GM21367 (cell line): ENCODE measurements around the gene CLSTN3.
"Not testable (repeated sequence)": the region's sequence is repeated elsewhere in the genome, so short reads cannot be mapped to it uniquely, and the experiment has no call there.

Source experiments
- ATAC-seq: cut with Tn5 transposase; IDR thresholded peaks from one replicate; pipeline ENCODE4 v1.9.1; 2021; ENCODE audit not compliant: unreplicated experiment

Gene CLSTN3

DNA sequence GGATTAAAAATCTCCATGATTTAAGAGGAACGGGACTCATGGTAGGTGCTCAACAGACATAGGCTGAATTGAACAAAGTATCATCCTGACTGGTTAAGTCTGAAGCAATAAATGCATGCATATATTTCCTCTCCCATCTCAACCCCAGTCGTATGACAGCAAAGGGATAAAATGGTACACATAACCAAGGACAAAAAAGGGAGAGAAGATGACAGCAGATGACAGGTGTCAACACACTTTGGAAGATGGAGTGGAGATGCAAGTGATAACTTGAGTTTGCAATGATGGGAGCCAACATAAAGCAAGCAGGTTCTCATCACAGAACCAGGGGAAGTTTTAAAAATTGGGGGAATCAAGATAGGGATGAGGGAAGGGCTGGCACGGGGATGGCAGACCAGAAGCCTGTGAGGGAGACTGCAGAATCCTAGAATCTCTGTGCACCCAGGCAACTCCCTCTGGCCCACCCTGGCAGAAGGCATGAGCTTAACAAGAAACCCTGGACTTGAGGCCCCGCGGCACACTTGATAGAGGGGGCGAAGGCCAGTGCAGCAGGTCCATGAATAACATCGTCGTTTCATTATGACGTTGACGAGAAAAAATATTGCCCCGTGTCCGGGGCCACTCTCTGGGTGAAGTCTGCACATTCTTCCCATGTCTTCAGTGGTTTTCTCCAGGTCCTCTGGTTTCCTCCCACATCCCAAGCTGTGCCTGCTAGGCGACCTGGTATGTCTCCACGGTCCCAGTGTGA lies 26.2 kb upstream of the CLSTN3 start:
- no peak for ATAC-seq

- no peak for ATAC-seq
These were observed 24.1 kb upstream of the CLSTN3 start for GRCh38 chr12:7106082-7106481.

- ATAC-seq, result not testable (repeated sequence)
These were observed 23.0 kb upstream of the CLSTN3 start for GRCh38 chr12:7107181-7107580.

- no peak for ATAC-seq
These were observed 22.6 kb upstream of the CLSTN3 start for GRCh38 chr12:7107636-7108002.

- ATAC-seq, result peak; percentile 88
These were observed 22.0 kb upstream of the CLSTN3 start for GRCh38 chr12:7108003-7108795.

GRCh38 chr12:7108796-7109571 lies 21.2 kb upstream of the CLSTN3 start, which contains the start of gene C1RL:
C1RL (minus strand) TSS chr12:7109214; CDS start chr12:7109180, 34 bp downstream.
- ATAC-seq, result no peak

GRCh38 chr12:7109572-7109920 lies 20.6 kb upstream of the CLSTN3 start:
- ATAC-seq, result no peak

DNA sequence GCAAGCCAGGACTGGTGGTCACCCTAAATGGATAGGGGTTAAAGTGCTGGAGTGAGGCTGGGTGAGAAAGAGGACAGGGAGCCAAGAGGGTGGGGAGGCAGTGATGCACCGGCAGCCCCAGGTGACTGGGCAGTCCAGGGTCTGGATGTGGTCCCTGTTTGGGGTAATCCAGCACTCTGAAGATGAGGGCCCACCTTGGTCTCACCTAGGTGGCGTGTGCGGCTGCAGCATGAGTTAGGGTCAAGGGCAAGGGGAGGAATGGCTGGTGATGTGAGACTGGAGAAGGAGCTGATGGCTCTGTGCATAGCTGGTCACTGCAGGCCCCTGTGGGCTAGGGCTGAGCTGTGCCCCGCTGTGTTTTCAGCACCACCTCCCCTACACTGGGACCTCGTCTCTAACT lies 19.5 kb upstream of the CLSTN3 start:
- no peak for ATAC-seq

DNA sequence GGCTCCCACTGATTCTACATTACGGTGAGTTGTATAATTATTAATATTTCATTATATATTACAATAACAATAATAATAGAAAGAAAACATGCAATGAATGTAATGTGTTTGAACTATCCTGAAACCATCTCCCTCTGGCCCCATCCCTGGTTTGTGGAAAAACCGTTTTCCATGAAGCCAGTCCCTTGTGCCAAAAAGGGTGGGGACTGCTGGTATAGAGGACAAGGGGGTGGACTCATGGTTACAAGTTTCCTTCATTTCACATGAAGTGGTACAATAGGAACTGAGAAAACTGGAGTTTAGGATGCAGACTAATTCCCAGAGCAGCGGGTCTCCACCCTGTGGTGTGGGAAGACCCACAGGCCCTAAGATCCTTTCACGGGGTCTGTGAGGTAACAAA lies 18.1 kb upstream of the CLSTN3 start:
- no peak for ATAC-seq

DNA sequence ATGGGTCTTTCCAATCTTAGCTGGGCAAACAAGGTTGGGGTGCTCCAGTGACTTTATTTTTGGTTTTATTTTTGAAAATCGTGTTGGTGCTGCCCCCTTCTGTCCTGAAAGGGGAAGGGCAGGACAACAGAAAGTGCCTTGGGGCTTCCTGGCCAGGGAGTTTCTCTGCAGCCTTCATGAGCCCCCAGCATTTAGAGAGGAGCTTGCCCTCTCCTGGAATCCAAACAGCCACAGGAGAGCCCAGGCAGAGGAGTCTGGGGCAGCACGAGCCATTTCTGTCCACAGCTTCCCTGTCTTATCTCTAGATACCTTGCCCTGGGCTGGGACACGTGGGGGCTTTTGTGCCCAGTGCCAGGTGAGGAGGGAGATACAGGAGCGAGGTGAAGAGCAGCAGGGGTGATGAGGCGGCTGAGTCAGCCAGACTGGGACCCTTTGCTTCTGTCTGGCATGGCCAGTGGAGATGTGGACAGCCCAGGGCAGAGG lies 16.7 kb upstream of the CLSTN3 start:
- no peak for ATAC-seq

DNA sequence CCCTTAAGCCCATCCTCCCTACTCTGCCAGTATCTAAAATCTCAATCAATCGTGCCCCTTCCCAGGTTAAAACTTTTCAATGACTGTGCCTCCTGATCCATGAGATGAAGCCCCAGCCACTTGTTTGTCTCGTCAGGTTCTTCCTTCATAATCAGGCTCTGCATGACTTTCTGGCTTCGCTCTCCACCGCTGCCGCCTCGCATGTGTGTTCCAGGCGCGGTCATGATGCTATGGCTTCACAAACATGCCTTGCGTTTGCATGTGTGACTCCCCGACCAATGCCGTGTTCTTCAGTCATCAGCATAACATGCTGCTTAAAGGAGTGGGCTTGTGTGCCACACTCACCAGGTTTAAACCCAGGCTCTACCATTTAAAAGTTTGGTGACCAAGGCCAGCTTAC lies 16.2 kb upstream of the CLSTN3 start:
- ATAC-seq, result no peak

- ATAC-seq, result no peak
These were observed 15.3 kb upstream of the CLSTN3 start for GRCh38 chr12:7114851-7115250.

DNA sequence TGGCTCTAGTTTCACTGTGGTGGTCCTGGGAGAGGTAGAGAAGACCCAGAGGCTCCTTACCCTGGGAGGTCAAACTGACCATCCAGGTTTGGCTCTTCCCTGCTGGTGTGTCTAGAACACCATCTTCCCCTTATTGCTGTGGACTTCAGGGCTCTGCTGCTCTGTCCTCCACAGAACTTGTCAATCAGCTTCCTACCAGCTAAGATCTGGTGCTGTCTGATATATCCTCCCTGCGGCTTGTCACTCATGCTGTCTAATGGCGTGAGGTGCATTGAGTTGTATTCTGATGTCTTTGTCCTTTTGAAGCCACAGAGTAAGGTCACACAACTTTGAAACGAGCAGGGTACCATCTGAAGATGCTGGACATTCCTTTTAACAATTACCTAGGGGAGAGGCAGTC lies 14.0 kb upstream of the CLSTN3 start:
- ATAC-seq, result no peak

GRCh38 chr12:7116916-7117315 lies 13.3 kb upstream of the CLSTN3 start:
- no peak for ATAC-seq

GRCh38 chr12:7117670-7118069 lies 12.5 kb upstream of the CLSTN3 start:
- no peak for ATAC-seq

DNA sequence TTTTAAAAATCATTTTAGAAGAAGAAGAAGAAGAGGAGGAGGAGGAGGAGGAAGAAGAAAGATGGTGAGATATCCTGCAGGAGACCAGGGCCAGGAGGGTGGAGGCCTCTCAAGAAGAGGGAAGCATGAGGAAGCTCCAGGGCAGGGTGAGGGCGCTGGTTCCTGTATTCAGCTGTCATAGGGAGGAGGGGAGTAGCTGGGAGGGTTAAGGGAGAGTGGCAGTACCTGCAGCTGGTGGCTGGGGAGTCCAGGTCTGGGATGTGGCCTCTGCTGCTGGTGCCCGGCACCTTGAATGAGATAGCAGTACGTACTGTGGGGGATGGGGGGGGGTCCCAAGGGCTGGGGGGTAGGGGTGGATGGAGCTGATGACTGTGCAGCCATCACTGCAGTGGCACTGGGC lies 11.3 kb upstream of the CLSTN3 start:
- ATAC-seq, result no peak

DNA sequence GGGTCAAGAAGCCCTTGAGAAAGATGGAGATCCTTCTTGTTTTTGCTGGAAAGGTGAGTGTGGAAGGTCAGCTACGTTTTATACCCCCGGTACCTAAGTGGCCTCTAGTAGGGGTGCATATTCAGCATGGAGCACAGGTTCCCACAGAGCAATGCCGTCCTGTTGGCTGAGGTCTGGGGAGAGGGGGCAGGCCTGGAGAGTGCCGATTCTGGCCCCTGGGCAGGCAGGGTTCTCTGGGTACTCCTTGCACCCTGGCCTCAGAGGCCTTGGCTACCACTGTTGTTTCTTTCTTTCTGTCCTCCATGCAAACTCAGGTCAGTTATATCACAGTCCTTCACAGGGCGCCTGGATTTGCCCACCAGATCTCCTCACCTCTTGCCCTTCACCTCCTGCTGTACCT lies 10.0 kb upstream of the CLSTN3 start:
- no peak for ATAC-seq

DNA sequence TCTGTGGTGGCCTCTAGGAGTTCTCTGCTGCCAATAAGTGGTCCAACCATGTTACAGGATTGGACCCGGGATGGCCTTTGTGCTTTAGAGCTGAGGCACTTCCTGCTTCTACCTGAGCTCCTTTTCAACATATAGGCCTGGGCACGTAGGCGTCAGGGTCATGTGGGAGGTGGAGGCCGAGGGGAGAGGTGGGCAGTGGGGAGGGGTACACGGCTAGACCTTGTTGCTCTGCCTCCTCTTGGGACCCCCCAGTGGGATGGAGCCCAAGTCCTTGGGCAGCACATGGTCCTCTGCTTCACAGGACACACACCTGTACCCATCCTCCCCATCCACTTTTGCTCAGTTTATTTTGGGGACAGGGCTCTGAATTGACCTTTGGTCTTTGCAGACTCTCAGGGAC lies 8.8 kb upstream of the CLSTN3 start:
- ATAC-seq, result no peak

DNA sequence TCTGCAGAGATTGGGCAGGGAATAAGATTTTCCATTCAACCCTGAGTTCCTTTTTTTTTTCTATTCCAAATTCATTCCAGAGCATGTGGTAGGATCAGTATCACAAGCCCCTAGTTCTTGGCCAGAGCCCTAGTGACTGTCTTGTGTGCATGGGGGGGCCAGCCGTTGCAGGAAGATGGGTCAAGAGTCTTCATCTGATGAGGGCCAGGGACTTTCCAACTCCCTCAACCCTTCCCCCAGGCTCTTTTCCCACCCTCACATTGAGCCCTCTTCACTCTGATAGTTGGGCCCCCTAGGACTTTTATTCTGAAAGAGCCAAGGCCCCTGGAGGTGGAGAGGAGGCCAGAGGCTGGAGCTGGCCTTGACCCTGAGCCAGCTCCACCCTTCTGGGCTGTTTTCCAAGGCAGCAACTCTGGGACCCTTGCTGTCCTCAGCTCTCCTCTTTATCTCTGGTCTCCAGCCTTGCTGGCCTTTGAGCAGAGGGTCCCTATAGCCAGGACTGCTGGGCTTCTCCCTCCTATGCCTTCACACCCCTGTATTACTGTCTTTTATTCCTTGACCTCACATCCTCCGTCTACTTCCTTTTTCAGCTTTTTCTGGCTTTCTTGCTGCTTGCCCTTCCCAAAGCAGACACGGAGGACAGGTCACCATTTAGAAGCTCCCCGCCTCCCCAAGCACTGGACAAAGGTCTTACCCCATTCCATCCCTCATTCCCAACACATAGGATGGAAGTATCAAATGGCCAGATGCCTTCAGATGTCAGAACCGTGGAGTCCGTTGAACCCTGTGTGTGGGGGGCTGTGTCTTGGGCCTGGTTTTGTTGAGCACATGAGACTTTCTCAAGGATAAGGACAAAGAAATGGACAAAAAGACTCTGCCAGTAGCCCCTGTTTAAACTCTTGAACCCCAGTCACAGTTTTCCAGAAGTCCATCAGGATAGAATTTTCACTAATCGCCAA lies 7.1 kb upstream of the CLSTN3 start:
- no peak for ATAC-seq

GRCh38 chr12:7123806-7124522 lies 6.2 kb upstream of the CLSTN3 start:
- ATAC-seq, result no peak
